Endodermal cell (in vitro differentiated cells): ENCODE measurements around the gene COMMD10. TPM values are rescaled to one million over a fixed set of nuclear protein-coding genes. Genes with fewer than 3 reads are reported as not detected.

Experiments used
- DNase-seq: peaks from one replicate; pipeline ENCODE4 v3.0.0-alpha.2; 2017
- H3K27ac ChIP-seq: 2 replicates; pipeline ENCODE4 v1.5.1; 2013; ENCODE audit warnings: mild to moderate bottlenecking, low read depth, low read length, moderate library complexity
- H3K27me3 ChIP-seq: 2 replicates; pipeline ENCODE4 v1.6.1; 2013; ENCODE audit warnings: mild to moderate bottlenecking, low read length, moderate library complexity; ENCODE audit not compliant: insufficient read depth, control insufficient read depth, poor library complexity, severe bottlenecking
- H3K36me3 ChIP-seq: 2 replicates; pipeline ENCODE4 v1.7.0; 2013; ENCODE audit warnings: mild to moderate bottlenecking, low read length, moderate library complexity; ENCODE audit not compliant: control insufficient read depth, insufficient read depth
- H3K4me1 ChIP-seq: one replicate; pipeline ENCODE4 v1.7.0; 2013; ENCODE audit warnings: low read length; ENCODE audit not compliant: control insufficient read depth, insufficient read depth
- H3K4me3 ChIP-seq: 2 replicates; pipeline ENCODE4 v1.5.1; 2013; ENCODE audit warnings: mild to moderate bottlenecking, low read length, moderate library complexity
- H3K9ac ChIP-seq: 2 replicates; pipeline ENCODE4 v1.6.1; 2013; ENCODE audit warnings: mild to moderate bottlenecking, low read length, moderate library complexity; ENCODE audit not compliant: poor library complexity, severe bottlenecking; ENCODE audit errors: extremely low read depth
- H3K9me3 ChIP-seq: 2 replicates; pipeline ENCODE4 v1.6.1; 2013; ENCODE audit warnings: mild to moderate bottlenecking, low read length, moderate library complexity; ENCODE audit not compliant: control insufficient read depth
- H3K27ac Mint-ChIP-seq: 2 replicates; pipeline ENCODE4 v1.8.0; 2020; ENCODE audit warnings: mixed read lengths
- H3K27me3 Mint-ChIP-seq: 2 replicates; pipeline ENCODE4 v1.8.0; 2021; ENCODE audit warnings: mild to moderate bottlenecking, mixed read lengths; ENCODE audit not compliant: insufficient read depth
- H3K36me3 Mint-ChIP-seq: 2 replicates; pipeline ENCODE4 v1.8.0; 2020; ENCODE audit warnings: low read depth, mixed read lengths
- H3K4me1 Mint-ChIP-seq: 2 replicates; pipeline ENCODE4 v1.8.0; 2020; ENCODE audit warnings: mixed read lengths
- H3K4me3 Mint-ChIP-seq: 2 replicates; pipeline ENCODE4 v1.8.0; 2020; ENCODE audit warnings: mild to moderate bottlenecking, moderate library complexity, mixed read lengths
- H3K9me3 Mint-ChIP-seq: 2 replicates; pipeline ENCODE4 v1.8.0; 2020; ENCODE audit warnings: mild to moderate bottlenecking, mixed read lengths
- CTCF ChIP-seq: fragments of 200-600 bp; sonication (generic); conservative IDR thresholded peaks from 2 replicates; pipeline ENCODE4 v1.5.0; 2021; ENCODE audit warnings: antibody characterized with exemption, mild to moderate bottlenecking
- WGBS, 2 experiments: methylation state at CpG; one replicate each; pipeline versions ENCODE4 v1.1.5 to v1.1.7; 2013; ENCODE audit warnings: missing lambda C conversion rate in 2 of 2, mixed read lengths in 1 of 2; ENCODE audit not compliant: insufficient coverage in 1 of 2, insufficient read length in 1 of 2; 5-methylcytosine and 5-hydroxymethylcytosine counted together
- total RNA-seq, 2 donors: library from RNA; stranded (reverse); fragmentation: NEBNext Ultra II Directional in 1 of 2; extraction: Animal tissue kit (Norgen Biotek cat#: 25700) in 1 of 2; gene quantifications; 2 replicates in 1 of 2; 3 replicates in 1 of 2; pipeline ENCODE4 v1.2.1, GENCODE V29; 2021

The COMMD10 gene
- total RNA-seq, 2 donors from 2014 or later, result 25.3 to 29.8 TPM

GRCh38 chr5:116088062-116088461, 3.2 kb downstream of the COMMD10 start:
- H3K9ac ChIP-seq, result no peak overlapping the region
- no peaks in the 10 kb centered on the region for H3K9me3 Mint-ChIP-seq
- no peak overlapping the region for H3K27ac ChIP-seq
- peaks cover 7% of the 10 kb centered on the region for H3K36me3 Mint-ChIP-seq
- no peak for DNase-seq
- H3K4me1 Mint-ChIP-seq, result peaks cover 12% of the 10 kb centered on the region
- TF ChIP-seq CTCF, result no peak
- no peak overlapping the region for H3K27ac Mint-ChIP-seq
- no peaks in the 10 kb centered on the region for H3K27me3 Mint-ChIP-seq
- H3K9me3 ChIP-seq, result no peaks in the 10 kb centered on the region
- no peaks in the 10 kb centered on the region for H3K27me3 ChIP-seq
- H3K4me3 ChIP-seq, result no peak overlapping the region
- peaks cover 5% of the 10 kb centered on the region for H3K4me1 ChIP-seq
- H3K36me3 ChIP-seq, result peaks cover 13% of the 10 kb centered on the region
- H3K4me3 Mint-ChIP-seq, result no peak overlapping the region

GRCh38 chr5:116090302-116090701, 5.5 kb downstream of the COMMD10 start:
- Histone ChIP-seq H3K4me3 (no peak overlapping the region), H3K27ac (no peak overlapping the region), H3K4me1 (no peaks in the 10 kb centered on the region), H3K9me3 (no peaks in the 10 kb centered on the region), H3K27me3 (no peaks in the 10 kb centered on the region), H3K36me3 (peaks cover 34% of the 10 kb centered on the region), H3K9ac (no peak overlapping the region)
- no peak for TF ChIP-seq CTCF
- DNase-seq, result no peak
- Mint-ChIP-seq H3K27ac (no peak overlapping the region), H3K36me3 (peaks cover 22% of the 10 kb centered on the region), H3K4me3 (no peak overlapping the region), H3K27me3 (no peaks in the 10 kb centered on the region), H3K9me3 (no peaks in the 10 kb centered on the region), H3K4me1 (peaks cover 3% of the 10 kb centered on the region)
- 88 to 90% methylated on average over 3 of the region's 3 CpGs for WGBS, 2 experiments

- Histone ChIP-seq H3K27ac (no peak overlapping the region), H3K36me3 (peaks cover 40% of the 10 kb centered on the region), H3K9ac (no peak overlapping the region), H3K27me3 (no peaks in the 10 kb centered on the region), H3K9me3 (no peaks in the 10 kb centered on the region), H3K4me3 (no peak overlapping the region), H3K4me1 (no peaks in the 10 kb centered on the region)
- H3K4me3 Mint-ChIP-seq, result no peak overlapping the region
- no peak for TF ChIP-seq CTCF
- H3K36me3 Mint-ChIP-seq, result peaks cover 24% of the 10 kb centered on the region
- DNase-seq, result no peak
- 0% methylated on average over 1 of the region's 1 CpG; no CpG with 5 or more reads in 1 of the 2 experiments for WGBS, 2 experiments
- no peaks in the 10 kb centered on the region for H3K4me1 Mint-ChIP-seq
- no peaks in the 10 kb centered on the region for H3K27me3 Mint-ChIP-seq
- no peaks in the 10 kb centered on the region for H3K9me3 Mint-ChIP-seq
- H3K27ac Mint-ChIP-seq, result no peak overlapping the region
Measured at GRCh38 chr5:116091416-116091815, 6.6 kb downstream of the COMMD10 start.
